NCI-H526 treated with DMSO at 0.1 percent for 48 hours (cell line): Measurements from ENCODE around the gene ARMC2.

Experiments
- DNase-seq: peaks from one replicate; lab custom pipeline; 2025; lab: John Stamatoyannopoulos, UW

The ARMC2 gene

DNA sequence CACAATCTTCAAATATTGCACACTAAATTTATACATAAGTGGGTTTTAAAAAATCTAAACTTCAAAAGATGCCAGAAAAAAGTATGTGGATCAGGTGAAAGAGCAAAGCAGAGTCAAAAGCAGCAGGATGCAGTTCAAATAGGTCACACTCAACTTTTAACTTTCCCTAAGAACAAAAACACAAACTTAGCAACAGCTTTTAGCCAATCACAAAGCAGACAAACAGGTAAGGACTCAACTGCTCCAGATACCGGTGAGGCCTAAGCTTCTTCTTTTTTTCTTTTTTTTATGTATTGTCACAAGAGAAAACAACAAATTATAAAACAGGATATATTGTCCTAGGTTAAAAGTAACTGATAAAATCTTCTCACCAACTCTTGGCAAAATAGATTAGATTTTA lies 171.7 kb downstream of the ARMC2 start:
- DNase-seq = no peak

DNA sequence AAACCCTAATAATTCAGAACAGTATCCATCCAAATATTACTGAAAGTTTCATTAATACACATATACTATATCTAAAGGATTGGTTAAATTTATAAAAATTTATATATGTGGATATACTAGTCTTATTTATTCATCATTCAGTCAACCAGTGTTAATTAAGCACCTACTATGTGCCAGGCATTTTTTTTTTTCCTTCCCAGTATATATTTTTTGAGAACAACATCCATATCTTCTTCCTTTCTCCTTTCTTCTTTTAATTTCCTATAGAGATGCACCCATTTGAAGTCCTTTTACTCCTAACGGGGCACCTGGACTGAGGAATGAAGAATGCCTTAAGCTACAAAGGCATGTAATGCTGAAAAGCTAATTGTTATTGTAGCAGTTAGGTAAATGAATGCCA lies 173.6 kb downstream of the ARMC2 start:
- no peak for DNase-seq

DNA sequence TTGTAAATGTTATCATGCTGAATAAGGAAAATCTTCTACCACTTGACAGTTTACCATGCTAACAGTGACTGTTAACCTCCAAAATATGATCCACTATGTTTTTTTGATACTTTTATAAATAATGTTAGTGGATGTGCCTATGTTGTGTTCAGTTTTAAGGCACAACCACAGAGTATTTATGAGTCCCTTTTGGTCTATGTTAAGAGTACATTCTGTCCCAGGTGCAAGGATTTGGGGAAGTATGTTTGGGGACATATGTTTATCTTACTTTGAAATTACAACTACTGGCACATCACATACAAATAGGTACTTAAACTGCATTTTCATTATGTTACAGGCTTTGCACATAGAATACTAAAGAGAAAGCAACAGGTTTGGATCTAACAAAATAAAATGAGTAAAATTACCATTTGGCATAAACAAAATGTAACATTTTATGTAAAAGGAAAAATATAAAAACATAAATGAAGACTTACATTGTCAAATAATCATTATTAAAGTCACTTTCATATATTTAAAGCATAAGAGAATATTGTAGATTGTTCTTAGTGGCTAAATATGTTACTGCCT lies 175.2 kb downstream of the ARMC2 start:
- no peak for DNase-seq
